NCI-H446 (cell line): ENCODE results near the gene DNAJB14.
"Not testable (repeated sequence)": the region's sequence is repeated elsewhere in the genome, so short reads cannot be mapped to it uniquely, and the experiment has no call there.

ENCODE experiments used
- DNase-seq, 2 experiments: peaks; one replicate each; lab custom pipeline; 2025; lab: John Stamatoyannopoulos, UW

Gene DNAJB14

DNA sequence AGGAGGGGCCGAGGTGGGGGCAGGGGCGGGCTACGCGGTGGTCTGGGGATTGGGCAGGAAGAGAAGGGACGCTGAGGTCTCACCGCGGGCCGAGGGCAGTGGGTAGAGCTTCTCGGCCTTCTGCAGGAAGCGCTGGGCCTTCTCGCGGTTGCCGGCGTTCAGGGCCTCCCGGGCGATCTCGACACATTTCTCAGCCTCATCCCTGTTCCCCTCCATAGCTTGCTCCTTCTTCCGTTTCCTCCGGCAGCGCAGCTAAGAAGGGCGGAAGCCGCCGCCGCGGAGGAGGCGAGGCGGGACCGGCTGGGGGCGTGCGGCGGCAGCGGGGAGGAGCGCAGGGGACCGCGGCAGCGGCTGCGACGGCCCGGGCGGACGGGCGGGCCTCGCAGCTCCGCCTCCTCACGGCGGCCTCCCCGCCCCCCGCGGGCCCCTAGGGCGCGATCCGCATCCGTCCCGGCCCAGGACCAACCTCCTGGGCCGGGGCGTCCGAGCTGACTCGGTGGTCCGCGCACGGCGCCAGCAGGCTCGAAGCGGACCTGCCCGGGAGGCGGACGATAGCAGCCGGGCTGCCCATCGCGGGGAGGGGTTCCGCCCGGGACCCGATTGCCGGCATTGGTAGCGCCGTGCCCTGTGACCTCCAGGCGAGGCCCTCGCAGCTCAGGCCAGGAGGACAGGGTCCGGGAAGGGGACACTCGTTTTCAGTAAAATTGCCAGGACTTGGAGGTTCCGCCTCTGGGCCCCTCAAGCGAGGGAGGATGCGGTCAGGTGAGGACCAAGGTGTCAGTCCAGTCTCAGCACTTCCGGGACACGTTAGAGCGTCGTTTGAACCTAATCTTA is at the start of gene DNAJB14:
TSS of gene DNAJB14 (minus strand) at position 263 of the 834 bp plus-strand sequence. CDS start at position 216, 47 bp downstream.
- peak; percentile 12 to 74 for DNase-seq

GRCh38 chr4:99991741-99992140 is 45.3 kb upstream of the DNAJB14 start:
- no peak for DNase-seq

- no peak for DNase-seq
Measured at GRCh38 chr4:99987681-99988080, 41.3 kb upstream of the DNAJB14 start.

DNA sequence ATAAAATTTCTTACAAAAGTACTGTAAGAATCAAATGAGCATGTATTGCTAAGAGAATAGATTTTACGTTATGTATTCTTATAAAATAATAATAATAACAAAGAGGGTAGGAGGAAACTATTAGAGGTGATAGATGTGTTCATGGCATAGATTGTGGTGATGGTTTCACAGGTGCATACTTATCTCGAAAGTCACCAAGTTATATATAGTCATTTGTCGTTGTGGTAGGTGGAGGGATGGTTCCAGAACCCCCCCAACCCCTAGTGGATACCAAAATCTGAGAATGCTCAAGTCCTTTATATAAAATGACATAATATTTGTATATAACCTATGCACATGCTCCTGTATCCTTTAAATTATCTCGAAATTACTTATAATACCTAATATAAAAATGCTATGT is 40.4 kb upstream of the DNAJB14 start:
- DNase-seq, result no peak

DNA sequence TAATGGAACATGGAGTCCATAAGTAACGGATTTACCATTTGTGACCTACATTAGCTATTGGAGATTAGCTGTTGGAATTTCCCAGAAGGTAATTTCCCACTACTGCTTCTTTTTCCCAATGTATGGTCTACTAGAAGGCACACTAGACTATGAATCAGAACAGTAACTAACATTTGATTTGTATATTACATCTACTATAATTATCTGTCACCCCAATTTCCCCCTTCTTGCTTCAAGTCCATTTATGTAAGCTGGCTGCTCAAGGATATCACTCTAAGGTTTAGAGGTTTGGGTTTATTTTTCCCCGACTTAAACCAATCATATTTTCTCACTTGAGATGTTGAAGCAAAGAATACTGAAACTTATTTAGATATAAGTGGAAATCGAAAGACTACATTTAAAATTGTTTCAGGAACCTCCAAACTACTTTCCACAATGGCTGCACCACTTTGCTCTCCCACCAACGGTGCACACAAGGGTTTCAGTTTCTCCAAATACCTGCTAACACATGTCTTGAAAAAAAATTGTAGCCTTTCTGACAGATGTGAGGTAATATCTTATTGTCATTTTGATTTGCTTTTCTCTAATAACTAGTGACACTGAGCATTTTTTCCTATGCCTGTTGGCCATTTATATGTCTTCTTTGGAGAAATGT is 37.0 kb upstream of the DNAJB14 start:
- DNase-seq, result no peak

GRCh38 chr4:99979872-99980271 is 33.5 kb upstream of the DNAJB14 start:
- no peak for DNase-seq

DNA sequence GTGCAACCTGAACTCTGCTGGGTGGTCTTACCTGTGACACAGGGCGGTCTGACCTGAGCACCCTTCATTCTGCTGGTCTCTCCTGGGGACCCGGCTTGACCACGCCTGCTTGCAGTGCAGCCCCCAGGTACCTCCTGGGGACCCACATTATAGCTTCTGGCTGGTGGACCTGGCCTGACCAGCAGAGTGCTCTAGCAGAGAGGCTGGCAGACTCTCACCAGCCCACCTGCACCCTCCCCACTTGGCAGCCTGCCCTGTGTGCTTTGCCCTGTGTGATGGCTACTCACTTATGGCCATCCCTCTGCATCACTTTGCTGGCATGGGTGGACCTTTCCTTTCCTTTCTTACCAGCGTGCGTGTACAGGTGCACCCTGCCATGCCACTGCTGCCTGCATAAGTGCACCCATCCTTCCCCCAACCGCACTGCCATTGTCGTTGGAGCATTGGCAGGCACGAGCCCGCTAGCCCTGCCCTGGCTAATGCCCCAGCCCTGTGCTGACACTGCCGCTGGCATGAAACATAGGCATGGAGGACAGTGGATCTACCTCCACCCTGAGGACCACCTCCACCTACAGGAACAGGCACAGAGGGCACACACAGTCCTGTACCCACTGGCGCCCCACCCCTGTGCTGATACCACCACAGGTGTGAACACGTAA is 25.2 kb upstream of the DNAJB14 start:
- DNase-seq, result no peak

- no peak for DNase-seq
Measured at GRCh38 chr4:99968330-99968729, 21.9 kb upstream of the DNAJB14 start.

DNA sequence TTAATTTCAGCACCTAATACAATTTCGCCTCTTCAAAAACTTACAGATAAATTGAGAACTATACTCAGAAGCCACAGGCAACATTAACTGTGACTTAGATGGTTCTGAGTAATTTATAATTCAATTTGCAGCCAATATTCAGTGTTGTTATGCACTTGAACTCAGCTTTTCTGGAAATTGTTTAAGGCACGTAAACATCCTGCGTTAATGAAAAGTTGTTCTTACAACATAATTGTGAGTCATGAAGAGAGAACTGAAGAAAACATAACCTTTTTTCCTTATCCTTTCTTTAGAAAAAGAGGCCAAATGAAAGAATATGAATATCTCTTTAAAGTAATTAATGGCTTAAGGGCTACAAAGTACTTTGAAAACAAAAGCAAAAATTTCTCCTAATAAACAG is 20.3 kb upstream of the DNAJB14 start:
- DNase-seq, result no peak

DNA sequence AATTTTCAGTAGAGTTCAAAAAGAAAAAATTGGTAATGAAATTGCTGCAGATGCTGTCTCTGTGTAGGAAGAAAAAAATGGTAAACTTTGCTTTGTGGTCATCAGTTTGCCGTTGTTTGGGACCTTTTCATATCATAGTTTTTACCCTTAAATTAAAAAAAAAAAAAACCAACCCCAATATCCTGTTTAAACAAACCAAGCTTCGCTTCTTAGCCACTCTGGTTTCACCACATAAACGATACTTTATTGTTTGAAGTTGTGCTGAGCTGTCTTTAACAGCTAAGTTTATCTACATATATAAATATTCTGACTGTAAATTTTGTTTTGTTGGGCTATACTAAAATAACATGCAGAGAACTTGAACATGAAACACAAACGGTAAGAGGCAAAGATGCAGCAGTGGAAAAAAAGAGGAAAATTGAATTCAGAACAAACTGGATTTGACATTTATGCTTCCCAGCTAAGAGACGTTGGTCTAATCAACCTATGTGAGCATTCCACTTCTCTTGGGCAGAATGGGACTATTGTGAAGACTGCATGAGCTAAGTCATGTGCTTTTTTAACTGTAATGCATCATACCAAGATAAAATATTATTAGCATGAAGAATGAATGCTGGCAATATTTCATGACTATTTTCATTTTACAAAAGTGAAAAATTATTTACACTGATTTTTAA is 19.4 kb upstream of the DNAJB14 start:
- no peak for DNase-seq

GRCh38 chr4:99965173-99965572 is 18.8 kb upstream of the DNAJB14 start:
- no peak for DNase-seq

GRCh38 chr4:99961711-99962110 is 15.3 kb upstream of the DNAJB14 start:
- no peak for DNase-seq

GRCh38 chr4:99960648-99961047 is 14.2 kb upstream of the DNAJB14 start:
- no peak for DNase-seq

DNA sequence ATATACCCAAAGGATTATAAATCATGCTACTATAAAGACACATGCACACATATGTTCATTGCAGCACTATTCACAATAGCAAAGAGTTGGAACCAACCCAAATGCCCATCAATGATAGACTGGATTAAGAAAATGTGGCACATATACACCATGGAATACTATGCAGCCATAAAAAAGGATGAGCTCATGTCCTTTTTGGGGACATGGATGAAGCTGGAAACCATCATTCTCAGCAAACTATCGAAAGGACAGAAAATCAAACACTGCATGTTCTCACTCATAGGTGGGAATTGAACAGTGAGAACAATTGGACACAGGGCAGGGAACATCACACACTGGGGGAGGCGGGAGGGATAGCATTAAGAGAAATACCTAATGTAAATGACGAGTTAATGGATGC is 11.8 kb upstream of the DNAJB14 start:
- not testable (repeated sequence) for DNase-seq

DNA sequence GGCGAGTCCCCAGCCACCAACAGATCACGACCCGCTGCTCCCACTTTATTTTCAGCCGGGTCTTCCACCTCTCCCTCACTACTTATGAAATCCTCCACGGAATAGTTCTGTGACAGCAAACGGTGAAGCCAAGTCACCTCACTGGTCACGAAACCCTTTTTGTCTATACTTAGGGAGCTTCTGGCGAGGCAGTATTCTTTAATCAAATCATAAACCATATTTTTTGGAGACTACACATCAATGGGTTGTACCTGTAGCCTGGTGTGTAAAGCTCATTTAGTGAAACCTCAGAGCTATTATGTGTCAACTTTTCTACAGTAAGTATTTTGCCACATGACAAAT is 4.5 kb upstream of the DNAJB14 start:
- no peak for DNase-seq

- peak; percentile 98 to 99 for DNase-seq
Measured at GRCh38 chr4:99949999-99950912, 3.8 kb upstream of the DNAJB14 start, which contains the start of gene H2AZ1. H2AZ1 (minus strand) TSS chr4:99950275; CDS start chr4:99950170, 105 bp downstream.

DNA sequence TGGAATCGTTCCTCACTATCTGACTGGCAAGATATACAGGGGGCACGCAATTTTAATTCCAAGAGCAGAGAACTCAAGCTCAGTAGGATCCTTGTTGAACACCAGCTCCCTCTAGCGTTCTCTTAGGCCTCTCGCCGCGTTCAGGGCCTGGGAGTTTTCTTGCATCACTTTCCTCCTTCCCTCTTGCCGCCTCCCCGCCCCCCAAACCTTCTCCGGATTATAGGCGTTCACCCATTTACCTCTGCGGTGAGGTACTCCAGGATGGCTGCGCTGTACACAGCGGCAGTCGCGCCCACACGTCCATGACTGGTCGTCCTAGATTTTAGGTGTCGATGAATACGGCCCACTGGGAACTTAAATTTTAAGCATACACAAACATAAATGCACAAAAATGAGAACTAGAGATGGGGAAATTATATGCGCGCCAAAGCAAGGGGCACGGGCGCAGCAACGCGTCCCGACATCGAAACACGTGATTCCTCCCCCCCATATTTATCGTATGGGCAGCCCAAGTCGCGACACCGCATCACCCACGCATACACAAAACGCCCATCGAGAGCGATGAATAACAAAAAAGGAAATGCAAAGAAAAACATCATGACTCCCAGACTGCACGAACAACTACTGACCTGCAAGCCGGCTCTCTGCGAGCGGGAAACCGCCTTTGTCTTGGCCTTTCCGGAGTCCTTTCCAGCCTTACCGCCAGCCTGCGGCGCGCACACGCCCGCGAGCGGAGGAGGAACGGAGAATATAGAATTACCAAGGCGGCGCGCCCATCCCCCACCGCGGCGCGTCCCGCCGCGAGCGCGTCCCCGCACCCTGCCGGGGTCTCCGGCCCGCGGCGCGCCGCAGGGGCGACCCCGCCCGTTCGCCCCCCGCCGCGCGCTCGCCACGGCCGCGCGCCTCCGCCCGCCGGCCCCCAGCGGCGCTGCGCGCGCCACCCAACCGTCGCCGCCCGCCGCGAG is 2.9 kb upstream of the DNAJB14 start:
- DNase-seq, result peak; percentile 75 to 94

- DNase-seq, result peak in 1 of 2 experiments; percentile 37
Measured at GRCh38 chr4:99947608-99948007, 1.2 kb upstream of the DNAJB14 start.

DNA sequence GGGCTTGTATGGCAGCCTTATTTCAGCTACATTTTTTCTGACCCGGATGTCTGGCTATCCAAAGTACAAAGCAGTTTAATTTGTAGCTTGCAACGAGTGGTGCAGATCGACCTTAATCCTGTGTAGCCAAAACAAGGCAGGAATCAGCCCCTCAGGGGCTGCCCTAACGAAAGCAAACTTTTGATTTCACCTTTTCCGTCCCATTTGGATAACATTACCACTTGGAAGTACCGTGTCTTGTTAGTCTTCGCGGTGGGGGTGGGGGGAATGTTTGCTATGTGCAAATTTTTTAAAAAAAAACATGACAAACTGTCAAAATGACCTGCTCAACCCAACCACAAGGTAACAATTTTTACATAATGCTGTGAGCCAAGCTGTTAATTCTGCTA is 766 bp upstream of the DNAJB14 start:
- no peak for DNase-seq
